HFF-Myc (cell line): Measurements from ENCODE around the gene SGPP2.

Experiments used
- DNase-seq: peaks from one replicate; pipeline ENCODE4 v3.0.0-alpha.2; 2011; ENCODE audit warnings: low read depth; ENCODE audit errors: extremely low read depth
- H3K4me3 ChIP-seq: replicated peaks from 2 replicates; pipeline ENCODE4 v1.5.1; 2011; ENCODE audit warnings: low read depth, mild to moderate bottlenecking, control low read depth, low read length
- CTCF ChIP-seq: IDR thresholded peaks from 2 replicates; pipeline ENCODE4 v1.5.1; 2012; ENCODE audit warnings: mild to moderate bottlenecking, low read depth, low read length, control low read depth; ENCODE audit errors: missing control alignments

Gene SGPP2

GRCh38 chr2:222532315-222532714 is 108.0 kb downstream of the SGPP2 start:
- no peak overlapping the region for H3K4me3 ChIP-seq
- no peak for DNase-seq
- TF ChIP-seq CTCF = no peak

- DNase-seq = no peak
- no peak overlapping the region for H3K4me3 ChIP-seq
- no peak for TF ChIP-seq CTCF
Observed at GRCh38 chr2:222535477-222535876, 111.1 kb downstream of the SGPP2 start.

GRCh38 chr2:222538535-222538934 is 114.2 kb downstream of the SGPP2 start:
- DNase-seq = no peak
- TF ChIP-seq CTCF = no peak
- H3K4me3 ChIP-seq = no peak overlapping the region

- no peak overlapping the region for H3K4me3 ChIP-seq
- no peak for TF ChIP-seq CTCF
- DNase-seq = no peak
Observed at GRCh38 chr2:222544661-222545060, 120.3 kb downstream of the SGPP2 start.

DNA sequence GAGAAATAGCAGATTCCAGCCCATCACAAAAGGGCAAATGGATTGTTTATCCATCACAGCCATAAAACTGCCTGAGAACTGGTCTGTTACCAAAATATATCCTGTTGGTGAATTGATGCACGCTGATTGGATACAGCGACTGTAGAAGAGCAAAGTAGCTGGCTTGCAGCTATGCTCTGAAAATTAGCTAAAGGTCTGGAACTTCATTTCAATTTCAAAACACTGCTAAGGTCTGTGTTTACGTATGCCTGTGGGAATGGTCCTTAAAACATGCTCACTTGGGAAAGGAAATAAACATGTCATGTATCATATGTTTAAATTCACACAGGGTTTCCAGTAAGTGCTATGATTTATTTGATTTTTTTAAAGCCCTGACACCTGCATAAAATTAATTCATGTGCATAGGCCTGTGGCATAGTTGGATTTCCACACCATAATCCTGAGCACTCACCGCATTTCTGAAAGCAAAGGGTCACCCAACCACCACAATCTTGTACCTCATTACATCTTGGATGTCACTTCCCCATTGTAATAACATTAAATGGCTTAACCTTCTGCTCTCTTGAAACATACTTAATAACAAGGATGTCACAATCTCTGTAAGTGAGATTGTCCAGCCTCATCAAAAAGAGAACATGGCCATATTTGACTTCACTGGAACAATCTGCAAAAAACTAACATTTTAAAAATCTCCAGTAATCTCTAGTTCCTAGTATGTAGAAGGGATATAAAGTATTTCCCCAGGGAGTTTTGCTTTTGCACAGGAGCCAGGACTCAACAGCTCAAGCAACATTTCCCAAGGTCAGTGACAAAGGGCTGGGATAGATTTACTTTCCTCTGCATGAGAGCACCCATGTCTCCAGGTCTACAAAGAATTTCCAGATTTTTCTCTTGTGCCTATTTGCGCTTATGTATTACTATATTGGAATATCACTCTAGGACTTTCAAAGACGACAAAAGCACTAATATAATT is 121.8 kb downstream of the SGPP2 start:
- DNase-seq = no peak
- H3K4me3 ChIP-seq = no peak overlapping the region
- TF ChIP-seq CTCF = no peak

DNA sequence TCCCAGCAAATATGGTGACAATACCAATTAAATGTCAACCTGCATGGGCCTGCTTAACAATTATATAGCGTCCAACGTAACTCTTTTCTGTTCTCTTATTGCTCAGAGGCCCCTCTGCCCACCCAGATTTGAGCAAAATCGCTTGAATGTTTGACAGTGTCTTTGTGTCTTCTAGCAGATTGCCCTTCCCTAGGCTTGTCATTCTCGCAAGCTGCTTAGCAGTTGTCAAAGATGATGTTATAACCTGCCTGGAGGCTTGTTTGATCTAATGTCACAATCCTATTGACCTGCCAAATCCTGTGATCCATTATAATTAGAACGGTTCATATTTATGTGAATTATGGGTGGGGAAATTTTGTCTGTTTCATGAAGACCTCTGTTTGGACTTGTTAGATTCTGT is 122.7 kb downstream of the SGPP2 start:
- no peak for TF ChIP-seq CTCF
- H3K4me3 ChIP-seq = no peak overlapping the region
- DNase-seq = no peak
